NB4 (cell line): ENCODE results near the gene EVC2.

Experiments
- POLR2A ChIP-seq: IDR thresholded peaks from 2 replicates; pipeline ENCODE4 v1.6.1; 2011; ENCODE audit warnings: mild to moderate bottlenecking; ENCODE audit not compliant: insufficient read length; ENCODE audit errors: extremely low read depth
- TF ChIP-seq, protein P1 (sequence below): IDR thresholded peaks from one replicate; pipeline ENCODE4 v1.5.1; 2012; ENCODE audit warnings: low read depth, low read length

DNA sequence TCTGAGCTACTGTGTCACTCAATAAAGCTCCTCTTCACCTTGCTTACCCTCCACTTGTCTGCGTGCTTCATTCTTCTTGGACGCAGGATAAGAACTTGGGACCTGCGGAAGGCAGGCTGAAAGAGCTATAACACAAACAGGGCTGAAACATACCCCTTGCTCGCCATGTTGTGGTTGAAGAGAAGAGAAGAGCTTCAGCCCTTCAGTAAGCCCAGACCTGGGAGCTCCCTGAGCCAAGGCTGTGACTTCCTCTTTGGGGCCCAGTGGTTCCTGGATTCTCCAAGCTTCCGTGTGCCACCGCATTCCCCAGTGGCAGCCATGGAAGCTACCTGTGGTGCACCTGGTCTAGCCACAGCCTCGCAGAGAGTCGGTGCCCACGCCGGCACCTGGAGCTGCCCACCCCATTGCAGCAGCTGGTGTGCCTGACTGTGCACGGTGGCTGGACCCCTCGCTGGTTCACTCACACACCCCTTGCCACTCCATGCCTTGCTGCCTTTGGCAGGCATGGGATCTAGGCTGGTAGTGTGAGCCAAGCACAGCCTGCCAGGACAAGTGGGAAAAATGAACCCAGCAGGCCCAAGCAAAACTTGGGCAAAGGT is 160.6 kb downstream of the EVC2 start:
- no peak for TF ChIP-seq POLR2A
- TF ChIP-seq, protein P1, sequence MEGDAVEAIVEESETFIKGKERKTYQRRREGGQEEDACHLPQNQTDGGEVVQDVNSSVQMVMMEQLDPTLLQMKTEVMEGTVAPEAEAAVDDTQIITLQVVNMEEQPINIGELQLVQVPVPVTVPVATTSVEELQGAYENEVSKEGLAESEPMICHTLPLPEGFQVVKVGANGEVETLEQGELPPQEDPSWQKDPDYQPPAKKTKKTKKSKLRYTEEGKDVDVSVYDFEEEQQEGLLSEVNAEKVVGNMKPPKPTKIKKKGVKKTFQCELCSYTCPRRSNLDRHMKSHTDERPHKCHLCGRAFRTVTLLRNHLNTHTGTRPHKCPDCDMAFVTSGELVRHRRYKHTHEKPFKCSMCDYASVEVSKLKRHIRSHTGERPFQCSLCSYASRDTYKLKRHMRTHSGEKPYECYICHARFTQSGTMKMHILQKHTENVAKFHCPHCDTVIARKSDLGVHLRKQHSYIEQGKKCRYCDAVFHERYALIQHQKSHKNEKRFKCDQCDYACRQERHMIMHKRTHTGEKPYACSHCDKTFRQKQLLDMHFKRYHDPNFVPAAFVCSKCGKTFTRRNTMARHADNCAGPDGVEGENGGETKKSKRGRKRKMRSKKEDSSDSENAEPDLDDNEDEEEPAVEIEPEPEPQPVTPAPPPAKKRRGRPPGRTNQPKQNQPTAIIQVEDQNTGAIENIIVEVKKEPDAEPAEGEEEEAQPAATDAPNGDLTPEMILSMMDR: no peak
